GM21360 (cell line): ENCODE measurements around the gene PPL.
"Not testable (repeated sequence)": the region's sequence is repeated elsewhere in the genome, so short reads cannot be mapped to it uniquely, and the experiment has no call there.

ENCODE experiments used
- ATAC-seq: cut with Tn5 transposase; IDR thresholded peaks from one replicate; pipeline ENCODE4 v1.9.1; 2021; ENCODE audit warnings: mild to moderate bottlenecking, moderate library complexity; ENCODE audit not compliant: unreplicated experiment

Gene PPL

GRCh38 chr16:4913130-4913773 lies 23.7 kb downstream of the PPL start:
- ATAC-seq: no peak

GRCh38 chr16:4911970-4912386 lies 25.0 kb downstream of the PPL start:
- no peak for ATAC-seq

GRCh38 chr16:4910828-4911227 lies 26.1 kb downstream of the PPL start:
- no peak for ATAC-seq

- no peak for ATAC-seq
These were observed 27.1 kb downstream of the PPL start for GRCh38 chr16:4909825-4910224.

GRCh38 chr16:4908854-4909401 lies 28.0 kb downstream of the PPL start:
- no peak for ATAC-seq

- ATAC-seq: no peak
These were observed 31.9 kb downstream of the PPL start for GRCh38 chr16:4904942-4905615.

- no peak for ATAC-seq
These were observed 32.6 kb downstream of the PPL start for GRCh38 chr16:4904108-4904941.

GRCh38 chr16:4902038-4902437 lies 34.9 kb downstream of the PPL start:
- no peak for ATAC-seq

GRCh38 chr16:4900750-4901149 lies 36.2 kb downstream of the PPL start:
- no peak for ATAC-seq

- ATAC-seq: no peak
These were observed 36.9 kb downstream of the PPL start for GRCh38 chr16:4900036-4900435.

- ATAC-seq: no peak
These were observed 37.5 kb downstream of the PPL start for GRCh38 chr16:4899474-4899846.

- ATAC-seq: no peak
These were observed 38.0 kb downstream of the PPL start for GRCh38 chr16:4898811-4899473.

- no peak for ATAC-seq
These were observed 39.6 kb downstream of the PPL start for GRCh38 chr16:4897328-4897727.

GRCh38 chr16:4896761-4897160 lies 40.2 kb downstream of the PPL start:
- ATAC-seq: not testable (repeated sequence)

GRCh38 chr16:4895366-4895765 lies 41.6 kb downstream of the PPL start:
- no peak for ATAC-seq

- ATAC-seq: no peak
These were observed 42.4 kb downstream of the PPL start for GRCh38 chr16:4894276-4895150.

- ATAC-seq: no peak
These were observed 43.7 kb downstream of the PPL start for GRCh38 chr16:4893103-4893862.

GRCh38 chr16:4892361-4893102 lies 44.4 kb downstream of the PPL start:
- ATAC-seq: no peak

GRCh38 chr16:4891886-4892216 lies 45.1 kb downstream of the PPL start:
- no peak for ATAC-seq
